SJCRH30 (cell line): ENCODE data around the gene CYSLTR2. TPM values are rescaled to one million over a fixed set of nuclear protein-coding genes. Genes with fewer than 3 reads are reported as not detected.

Experiments
- DNase-seq, 2 experiments: peaks; one replicate each; pipeline ENCODE4 v3.0.0-alpha.2; 2015 to 2020
- H3K27ac ChIP-seq: fragments of 250-450 bp; sonication (Bioruptor Pico); 2 replicates; pipeline ENCODE4 v1.5.1; 2020; ENCODE audit warnings: mild to moderate bottlenecking, moderate library complexity
- H3K27me3 ChIP-seq: fragments of 250-450 bp; sonication (Bioruptor Pico); 2 replicates; pipeline ENCODE4 v1.5.1; 2020; ENCODE audit warnings: mild to moderate bottlenecking, moderate library complexity
- H3K36me3 ChIP-seq: fragments of 250-450 bp; sonication (Bioruptor Pico); 2 replicates; pipeline ENCODE4 v1.5.1; 2020; ENCODE audit warnings: mild to moderate bottlenecking, moderate library complexity
- H3K4me1 ChIP-seq: fragments of 250-450 bp; sonication (Bioruptor Pico); 2 replicates; pipeline ENCODE4 v1.5.1; 2020; ENCODE audit warnings: mild to moderate bottlenecking, moderate library complexity
- H3K4me3 ChIP-seq: fragments of 250-450 bp; sonication (Bioruptor Pico); 2 replicates; pipeline ENCODE4 v1.5.1; 2020; ENCODE audit warnings: mild to moderate bottlenecking, moderate library complexity
- H3K9me3 ChIP-seq: fragments of 250-450 bp; sonication (Bioruptor Pico); replicated peaks from 2 replicates; pipeline ENCODE4 v1.5.1; 2020; ENCODE audit warnings: mild to moderate bottlenecking, moderate library complexity
- total RNA-seq: library from RNA; depleted of rRNA; stranded (reverse); fragments of >200 nt; shearing (Covaris generic); gene quantifications from 2 replicates; pipeline ENCODE4 v1.2.3, GENCODE V29; 2014

Gene CYSLTR2
- total RNA-seq, 1 experiment from 2014 or later, result not detected

DNA sequence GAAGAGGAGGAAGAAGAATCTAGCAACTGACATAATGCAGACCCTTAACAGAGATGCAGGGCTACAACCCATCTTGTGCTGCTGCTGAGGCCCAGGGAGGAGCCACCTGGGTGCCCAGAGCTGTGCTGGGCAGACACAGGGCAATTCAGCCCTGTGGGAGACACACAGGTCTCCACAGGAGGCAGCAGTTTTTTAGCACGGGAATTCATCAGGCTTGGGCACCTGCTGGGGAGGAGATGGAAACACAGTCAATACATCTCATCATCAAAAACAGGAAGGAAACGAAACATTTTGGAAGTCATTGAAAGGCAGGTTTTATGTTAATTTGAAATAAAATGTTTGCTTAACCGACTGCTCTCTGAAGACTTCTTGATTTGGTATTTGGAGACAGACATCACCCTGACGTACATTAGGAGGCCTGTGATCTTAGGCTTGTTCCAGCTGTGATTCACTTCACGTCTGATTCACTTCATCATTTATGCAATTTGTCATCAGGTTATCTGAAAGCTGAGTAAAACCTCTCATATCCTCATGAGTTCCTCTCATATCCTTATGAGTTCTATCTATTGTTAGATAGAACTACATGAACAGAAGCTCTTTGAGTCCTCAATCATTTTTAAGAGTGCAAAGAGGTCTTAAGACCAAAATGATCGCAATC, 77.4 kb downstream of the CYSLTR2 start:
- H3K27me3 ChIP-seq, result no peaks in the 10 kb centered on the region
- H3K9me3 ChIP-seq, result no peaks in the 10 kb centered on the region
- H3K4me3 ChIP-seq, result no peak overlapping the region
- no peaks in the 10 kb centered on the region for H3K4me1 ChIP-seq
- H3K27ac ChIP-seq, result no peak overlapping the region
- DNase-seq, result no peak
- H3K36me3 ChIP-seq, result no peaks in the 10 kb centered on the region

GRCh38 chr13:48731957-48732569, 78.3 kb downstream of the CYSLTR2 start:
- H3K27ac ChIP-seq, result no peak overlapping the region
- H3K36me3 ChIP-seq, result no peaks in the 10 kb centered on the region
- peak; percentile 21 to 60 for DNase-seq

DNA sequence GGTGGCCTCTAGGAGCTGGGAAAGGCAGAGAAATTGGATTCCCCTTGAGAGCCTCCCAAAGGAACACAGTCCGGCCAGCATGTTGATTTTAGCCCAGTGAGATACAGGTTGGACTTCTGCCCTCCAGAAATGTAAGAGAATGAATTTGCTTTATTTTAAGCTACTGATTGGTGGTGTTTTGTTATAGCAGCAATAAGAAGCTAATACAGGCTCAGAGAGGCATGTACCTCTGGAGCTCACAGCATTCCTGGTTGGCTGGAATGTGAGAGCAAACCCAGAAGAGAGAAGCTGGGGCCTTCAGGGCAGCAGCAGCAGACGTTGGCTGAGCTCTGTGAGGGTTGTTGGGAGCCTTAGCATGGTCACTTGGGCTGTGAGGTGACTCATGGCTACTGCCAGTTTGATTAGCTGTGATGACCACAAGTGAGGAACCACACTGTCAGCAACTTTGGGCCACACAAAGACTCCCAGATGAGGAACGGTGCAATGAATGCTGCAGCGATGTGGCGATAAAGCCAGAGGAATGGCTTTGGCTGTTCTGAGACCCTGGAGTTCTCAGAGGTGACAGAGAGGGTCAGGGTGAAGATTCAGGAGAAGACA, 80.1 kb downstream of the CYSLTR2 start:
- Histone ChIP-seq H3K27me3 (no peaks in the 10 kb centered on the region), H3K9me3 (no peaks in the 10 kb centered on the region), H3K36me3 (no peaks in the 10 kb centered on the region), H3K27ac (no peak overlapping the region), H3K4me1 (no peaks in the 10 kb centered on the region), H3K4me3 (no peak overlapping the region)
- DNase-seq, result no peak

More at GRCh38 chr13:48731957-48732569, 78.3 kb downstream of the CYSLTR2 start:
- no peaks in the 10 kb centered on the region for H3K4me1 ChIP-seq
- no peaks in the 10 kb centered on the region for H3K9me3 ChIP-seq
- no peak overlapping the region for H3K4me3 ChIP-seq
- no peaks in the 10 kb centered on the region for H3K27me3 ChIP-seq

DNA sequence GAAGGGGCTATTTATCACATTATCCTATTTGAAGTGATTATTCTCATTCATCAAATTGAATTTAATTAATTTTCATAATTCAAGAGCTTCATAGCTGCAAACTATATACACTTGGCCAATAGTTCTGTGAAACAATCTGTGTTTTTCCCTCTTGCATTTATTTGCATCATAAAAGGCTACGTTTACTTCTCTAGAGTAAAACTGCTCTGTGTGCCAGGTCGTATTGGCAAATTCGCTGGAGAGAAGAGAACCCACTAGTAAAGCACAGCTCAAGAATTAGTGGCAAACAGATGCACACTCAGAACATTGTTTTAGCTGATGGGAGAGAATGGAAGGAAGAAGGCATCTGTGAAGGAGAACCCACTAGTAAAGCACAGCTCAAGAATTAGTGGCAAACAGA, 81.8 kb downstream of the CYSLTR2 start:
- DNase-seq, result no peak
- H3K27me3 ChIP-seq, result no peaks in the 10 kb centered on the region
- H3K4me1 ChIP-seq, result no peaks in the 10 kb centered on the region
- H3K27ac ChIP-seq, result no peak overlapping the region
- no peak overlapping the region for H3K4me3 ChIP-seq
- H3K9me3 ChIP-seq, result no peaks in the 10 kb centered on the region
- H3K36me3 ChIP-seq, result no peaks in the 10 kb centered on the region

GRCh38 chr13:48737689-48738088, 84.0 kb downstream of the CYSLTR2 start:
- no peaks in the 10 kb centered on the region for H3K27me3 ChIP-seq
- H3K9me3 ChIP-seq, result no peaks in the 10 kb centered on the region
- H3K36me3 ChIP-seq, result no peaks in the 10 kb centered on the region
- DNase-seq, result no peak
- no peak overlapping the region for H3K4me3 ChIP-seq
- no peak overlapping the region for H3K27ac ChIP-seq
- H3K4me1 ChIP-seq, result no peaks in the 10 kb centered on the region

- Histone ChIP-seq H3K27me3 (no peaks in the 10 kb centered on the region), H3K27ac (no peak overlapping the region), H3K4me1 (no peaks in the 10 kb centered on the region), H3K9me3 (no peaks in the 10 kb centered on the region), H3K4me3 (no peak overlapping the region), H3K36me3 (no peaks in the 10 kb centered on the region)
- DNase-seq, result peak in 1 of 2 experiments; percentile 43
These were observed 84.6 kb downstream of the CYSLTR2 start for GRCh38 chr13:48738311-48738710.

DNA sequence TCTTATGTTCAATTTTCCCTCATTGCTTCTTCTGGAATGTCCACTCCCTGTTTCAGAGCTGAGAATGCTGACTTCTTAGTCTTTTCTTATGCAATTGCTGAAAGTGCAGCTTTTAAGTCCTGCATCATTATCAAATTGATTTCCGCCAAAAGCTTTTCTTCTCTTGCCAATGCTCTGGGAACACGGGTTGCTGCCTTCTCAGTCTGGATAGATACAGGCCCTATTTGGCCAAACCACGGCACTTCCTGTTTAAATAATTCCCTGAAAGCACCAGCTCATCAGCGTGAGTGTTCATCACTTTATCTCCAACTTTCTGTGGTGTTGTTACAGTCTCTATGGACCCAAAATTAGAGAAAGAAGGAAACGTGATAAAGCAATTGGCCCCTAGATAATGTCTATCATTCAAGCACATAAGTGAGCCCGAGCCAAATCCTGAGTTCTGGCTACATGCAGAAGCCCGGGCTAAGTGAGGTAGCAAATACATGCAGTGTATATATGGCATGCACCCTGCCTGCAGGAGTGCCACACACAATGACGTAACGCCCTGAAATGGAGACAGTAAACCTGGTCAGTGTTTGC, 85.7 kb downstream of the CYSLTR2 start:
- Histone ChIP-seq H3K4me3 (no peak overlapping the region), H3K9me3 (no peaks in the 10 kb centered on the region), H3K27me3 (no peaks in the 10 kb centered on the region), H3K4me1 (no peaks in the 10 kb centered on the region), H3K36me3 (no peaks in the 10 kb centered on the region), H3K27ac (no peak overlapping the region)
- DNase-seq, result no peak

- peak in 1 of 2 experiments; percentile 20 for DNase-seq
These were observed 87.6 kb downstream of the CYSLTR2 start for GRCh38 chr13:48741377-48741776.

GRCh38 chr13:48746821-48747220, 93.1 kb downstream of the CYSLTR2 start:
- no peak overlapping the region for H3K27ac ChIP-seq
- H3K4me3 ChIP-seq, result no peak overlapping the region
- no peaks in the 10 kb centered on the region for H3K9me3 ChIP-seq
- H3K4me1 ChIP-seq, result peaks cover 7% of the 10 kb centered on the region
- H3K27me3 ChIP-seq, result no peaks in the 10 kb centered on the region
- H3K36me3 ChIP-seq, result no peaks in the 10 kb centered on the region
- no peak for DNase-seq

More at GRCh38 chr13:48741377-48741776, 87.6 kb downstream of the CYSLTR2 start:
- no peaks in the 10 kb centered on the region for H3K9me3 ChIP-seq
- H3K27ac ChIP-seq, result no peak overlapping the region
- H3K36me3 ChIP-seq, result no peaks in the 10 kb centered on the region
- H3K4me1 ChIP-seq, result no peaks in the 10 kb centered on the region; the same call in 1 of the 2 replicates
- no peak overlapping the region for H3K4me3 ChIP-seq
- no peaks in the 10 kb centered on the region for H3K27me3 ChIP-seq

DNA sequence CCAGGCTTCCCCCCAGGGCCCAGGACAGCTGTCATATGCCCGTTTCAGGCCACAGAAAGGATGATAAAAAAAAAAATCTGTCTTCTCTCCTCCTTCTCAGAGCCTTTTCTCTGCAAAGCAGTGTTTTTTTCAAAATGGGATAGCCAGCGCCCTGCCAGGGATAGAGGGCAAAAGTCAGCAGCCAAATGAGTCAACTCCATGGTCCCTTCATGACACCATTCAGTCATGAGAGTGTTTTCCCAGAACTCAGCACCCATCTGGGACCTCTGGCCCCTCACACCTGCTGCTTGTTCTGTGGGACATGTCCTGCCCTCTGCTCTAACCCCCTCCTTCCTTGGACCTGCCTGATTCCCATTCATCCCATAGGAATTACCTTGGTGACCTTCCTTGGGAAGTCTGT, 95.0 kb downstream of the CYSLTR2 start:
- H3K27ac ChIP-seq, result no peak overlapping the region
- peaks cover 7% of the 10 kb centered on the region for H3K4me1 ChIP-seq
- H3K36me3 ChIP-seq, result no peaks in the 10 kb centered on the region
- H3K27me3 ChIP-seq, result no peaks in the 10 kb centered on the region
- no peak for DNase-seq
- no peak overlapping the region for H3K4me3 ChIP-seq
- no peaks in the 10 kb centered on the region for H3K9me3 ChIP-seq

DNA sequence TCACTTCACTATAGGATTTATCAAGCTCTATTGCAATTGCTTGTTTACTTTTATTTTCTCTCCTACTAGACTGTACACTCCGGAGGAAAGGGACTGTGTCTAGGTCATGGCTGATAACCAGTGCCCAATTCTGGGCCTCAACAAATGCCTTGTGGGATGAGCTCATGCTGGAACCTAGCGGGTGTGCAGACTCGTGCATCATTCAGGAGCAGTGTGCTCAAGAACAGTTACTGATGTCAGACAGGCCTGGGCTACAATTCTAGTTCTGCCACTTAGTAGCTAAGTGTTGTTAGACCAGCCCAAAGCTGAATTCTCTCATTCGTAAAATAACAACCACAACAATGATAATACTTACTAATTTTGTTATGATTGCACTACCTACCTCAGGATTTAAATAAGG, 95.4 kb downstream of the CYSLTR2 start:
- Histone ChIP-seq H3K4me1 (peaks cover 7% of the 10 kb centered on the region), H3K27ac (no peak overlapping the region), H3K4me3 (no peak overlapping the region), H3K9me3 (no peaks in the 10 kb centered on the region), H3K27me3 (no peaks in the 10 kb centered on the region), H3K36me3 (no peaks in the 10 kb centered on the region)
- DNase-seq, result no peak

- H3K4me3 ChIP-seq, result no peak overlapping the region
- H3K4me1 ChIP-seq, result peaks cover 7% of the 10 kb centered on the region
- no peaks in the 10 kb centered on the region for H3K36me3 ChIP-seq
- H3K27ac ChIP-seq, result no peak overlapping the region
- H3K9me3 ChIP-seq, result no peaks in the 10 kb centered on the region
- H3K27me3 ChIP-seq, result no peaks in the 10 kb centered on the region
- peak; percentile 58 to 72 for DNase-seq
These were observed 96.2 kb downstream of the CYSLTR2 start for GRCh38 chr13:48749699-48750473.

- DNase-seq, result no peak
- H3K36me3 ChIP-seq, result no peaks in the 10 kb centered on the region
- H3K4me3 ChIP-seq, result no peak overlapping the region
- no peaks in the 10 kb centered on the region for H3K9me3 ChIP-seq
- no peak overlapping the region for H3K27ac ChIP-seq
- no peaks in the 10 kb centered on the region for H3K27me3 ChIP-seq
- peaks cover 7% of the 10 kb centered on the region for H3K4me1 ChIP-seq
These were observed 97.1 kb downstream of the CYSLTR2 start for GRCh38 chr13:48750588-48751383.

GRCh38 chr13:48760626-48761025, 106.9 kb downstream of the CYSLTR2 start:
- Histone ChIP-seq H3K4me3 (no peak overlapping the region), H3K27me3 (no peaks in the 10 kb centered on the region; the same call in 1 of the 2 replicates)

More at GRCh38 chr13:48760626-48761025, 106.9 kb downstream of the CYSLTR2 start:
- no peak for DNase-seq
- H3K27ac ChIP-seq, result no peak overlapping the region
- no peaks in the 10 kb centered on the region for H3K4me1 ChIP-seq
- H3K36me3 ChIP-seq, result no peaks in the 10 kb centered on the region
- 0 out of 2 replicates have a peak, but pooled peaks cover 5% of the 10 kb centered on the region for H3K9me3 ChIP-seq
